Peyer's patch (tissue), 4 donors: ENCODE measurements around the gene C1QL3.

Experiments used
- POLR2A ChIP-seq, 2 donors: fragments of 450-650 bp; IDR thresholded peaks; one replicate each; pipeline ENCODE4 v1.5.1; 2017; ENCODE audit warnings: antibody characterized with exemption in 2 of 2, mild to moderate bottlenecking in 2 of 2, moderate library complexity in 2 of 2
- TF ChIP-seq, protein P1 (sequence below), 6 experiments: fragments of 450-650 bp in 4 of 6; fragments of 200-600 bp in 2 of 6; sonication (generic) in 1 of 6; IDR thresholded peaks; one replicate each; pipeline ENCODE4 v1.5.1; 2017 to 2019; ENCODE audit warnings: antibody characterized with exemption in 6 of 6, mild to moderate bottlenecking in 3 of 6, moderate library complexity in 1 of 6

GRCh38 chr10:16529853-16530252 lies 8.2 kb upstream of the C1QL3 start:
- no peak for TF ChIP-seq POLR2A (IDR thresholded peaks at IDR 0.05)
- TF ChIP-seq, protein P1, sequence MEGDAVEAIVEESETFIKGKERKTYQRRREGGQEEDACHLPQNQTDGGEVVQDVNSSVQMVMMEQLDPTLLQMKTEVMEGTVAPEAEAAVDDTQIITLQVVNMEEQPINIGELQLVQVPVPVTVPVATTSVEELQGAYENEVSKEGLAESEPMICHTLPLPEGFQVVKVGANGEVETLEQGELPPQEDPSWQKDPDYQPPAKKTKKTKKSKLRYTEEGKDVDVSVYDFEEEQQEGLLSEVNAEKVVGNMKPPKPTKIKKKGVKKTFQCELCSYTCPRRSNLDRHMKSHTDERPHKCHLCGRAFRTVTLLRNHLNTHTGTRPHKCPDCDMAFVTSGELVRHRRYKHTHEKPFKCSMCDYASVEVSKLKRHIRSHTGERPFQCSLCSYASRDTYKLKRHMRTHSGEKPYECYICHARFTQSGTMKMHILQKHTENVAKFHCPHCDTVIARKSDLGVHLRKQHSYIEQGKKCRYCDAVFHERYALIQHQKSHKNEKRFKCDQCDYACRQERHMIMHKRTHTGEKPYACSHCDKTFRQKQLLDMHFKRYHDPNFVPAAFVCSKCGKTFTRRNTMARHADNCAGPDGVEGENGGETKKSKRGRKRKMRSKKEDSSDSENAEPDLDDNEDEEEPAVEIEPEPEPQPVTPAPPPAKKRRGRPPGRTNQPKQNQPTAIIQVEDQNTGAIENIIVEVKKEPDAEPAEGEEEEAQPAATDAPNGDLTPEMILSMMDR (IDR thresholded peaks at IDR 0.05), result no peak
